GM12892 (cell line): ENCODE measurements around the gene CEP164.
A peak's percentile ranks its signal among the peaks of the same experiment; 100 is the strongest.

Experiments used
- DNase-seq: peaks from one replicate; pipeline ENCODE4 v3.0.0; 2011; ENCODE audit not compliant: insufficient read length
- FAIRE-seq: peaks from 2 replicates; lab custom pipeline; 2011; peaks lifted over from hg19 to GRCh38; lab: Jason Lieb, UNC
- POLR2A ChIP-seq: IDR thresholded peaks from 2 replicates; pipeline ENCODE4 v1.6.1; 2011; ENCODE audit warnings: low read depth, low read length, control low read depth
- POLR2AphosphoS5 ChIP-seq: IDR thresholded peaks from 2 replicates; pipeline ENCODE4 v1.6.1; 2011; ENCODE audit warnings: low read depth, low read length, control low read depth
- TAF1 ChIP-seq: IDR thresholded peaks from 2 replicates; pipeline ENCODE4 v1.6.1; 2011; ENCODE audit warnings: low read depth, mild to moderate bottlenecking, control low read depth, low read length, borderline replicate concordance

CEP164 gene

DNA sequence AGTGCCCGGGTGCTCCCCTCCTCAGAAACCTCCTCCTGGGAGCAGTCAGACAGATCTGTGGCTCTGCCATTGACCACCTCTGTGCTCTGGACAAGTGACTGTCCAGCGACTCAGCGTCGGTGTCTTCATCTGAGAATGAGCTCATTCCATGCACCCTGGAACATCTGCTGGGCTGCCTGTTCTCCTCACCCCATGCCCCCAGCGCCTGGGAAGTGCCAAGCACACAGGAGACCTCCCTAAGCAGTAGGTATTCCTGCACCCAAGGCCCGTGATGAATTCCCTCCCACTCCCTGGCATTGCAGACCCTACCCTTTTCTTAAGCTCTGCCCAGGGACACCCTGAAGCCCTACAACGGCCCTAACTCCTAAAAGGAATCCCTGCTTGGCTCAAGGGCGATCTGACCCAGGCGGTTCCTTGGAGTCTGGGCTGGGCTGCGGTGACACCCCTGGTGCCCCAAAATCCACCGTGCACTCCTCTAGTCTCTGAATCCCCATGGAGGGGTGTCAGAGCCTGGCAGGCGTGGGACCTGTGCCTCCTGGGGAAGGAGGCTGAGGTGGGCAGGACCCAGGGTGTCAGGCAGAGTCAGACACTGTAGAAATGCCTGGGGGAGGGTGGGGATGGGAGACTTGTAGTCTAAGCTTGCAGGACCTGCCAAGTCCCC is 92.0 kb downstream of the CEP164 start:
- DNase-seq, result no peak
- FAIRE-seq, result no peak
- TF ChIP-seq POLR2AphosphoS5 (no peak), POLR2A (no peak), TAF1 (no peak)

DNA sequence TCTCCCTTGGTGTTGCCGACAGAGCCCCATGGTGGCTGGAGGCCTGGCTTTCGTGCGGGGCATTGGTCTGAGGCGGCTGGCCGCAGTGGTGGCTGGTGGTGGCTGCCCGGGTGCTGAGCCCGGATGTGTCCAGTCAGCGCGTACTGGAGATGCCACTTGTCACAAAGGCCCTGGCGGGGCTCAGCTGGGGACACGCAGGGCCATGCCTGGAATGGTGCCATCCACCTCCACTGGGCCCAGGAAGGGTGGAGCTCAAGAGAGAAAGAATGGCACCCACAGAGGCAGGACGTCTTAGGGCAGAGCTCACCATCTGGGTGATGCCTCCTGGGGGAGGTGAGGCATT is 92.5 kb downstream of the CEP164 start:
- no peak for DNase-seq
- TF ChIP-seq POLR2AphosphoS5 (no peak), POLR2A (no peak), TAF1 (no peak)
- no peak for FAIRE-seq

- no peak for FAIRE-seq
- no peak for TF ChIP-seq TAF1
- no peak for TF ChIP-seq POLR2AphosphoS5
- TF ChIP-seq POLR2A, result no peak
These were observed 92.9 kb downstream of the CEP164 start for GRCh38 chr11:117420598-117420997.

DNA sequence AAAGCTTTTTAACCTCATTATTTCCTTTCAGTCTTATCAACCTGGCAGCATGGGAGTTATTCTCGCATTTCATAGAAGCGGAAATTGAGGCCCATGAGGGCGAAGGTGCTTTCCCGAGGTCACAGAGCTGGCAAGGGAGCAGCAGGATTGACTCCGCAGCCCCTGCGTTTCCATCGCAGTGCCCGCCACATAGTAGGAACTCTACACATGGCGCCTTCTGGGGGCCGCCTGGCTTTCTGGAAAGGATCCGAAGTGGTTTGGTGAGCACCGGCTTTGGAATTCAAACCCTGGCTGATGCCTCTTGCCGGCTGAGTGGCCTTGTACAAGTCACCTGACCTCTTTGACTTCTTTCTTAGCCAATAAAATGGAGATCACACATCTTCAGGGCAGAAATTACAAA is 93.4 kb downstream of the CEP164 start:
- no peak for FAIRE-seq
- no peak for DNase-seq
- TF ChIP-seq POLR2A (no peak), POLR2AphosphoS5 (no peak), TAF1 (no peak)

More at GRCh38 chr11:117420598-117420997, 92.9 kb downstream of the CEP164 start:
- no peak for DNase-seq

GRCh38 chr11:117421476-117421875 is 93.8 kb downstream of the CEP164 start:
- no peak for TF ChIP-seq POLR2A
- no peak for TF ChIP-seq TAF1
- TF ChIP-seq POLR2AphosphoS5, result no peak
- FAIRE-seq, result no peak

GRCh38 chr11:117423046-117423575 is 95.5 kb downstream of the CEP164 start:
- FAIRE-seq (no peak), DNase-seq (no peak)
- TF ChIP-seq POLR2A (no peak), TAF1 (no peak), POLR2AphosphoS5 (no peak)

More at GRCh38 chr11:117421476-117421875, 93.8 kb downstream of the CEP164 start:
- no peak for DNase-seq

DNA sequence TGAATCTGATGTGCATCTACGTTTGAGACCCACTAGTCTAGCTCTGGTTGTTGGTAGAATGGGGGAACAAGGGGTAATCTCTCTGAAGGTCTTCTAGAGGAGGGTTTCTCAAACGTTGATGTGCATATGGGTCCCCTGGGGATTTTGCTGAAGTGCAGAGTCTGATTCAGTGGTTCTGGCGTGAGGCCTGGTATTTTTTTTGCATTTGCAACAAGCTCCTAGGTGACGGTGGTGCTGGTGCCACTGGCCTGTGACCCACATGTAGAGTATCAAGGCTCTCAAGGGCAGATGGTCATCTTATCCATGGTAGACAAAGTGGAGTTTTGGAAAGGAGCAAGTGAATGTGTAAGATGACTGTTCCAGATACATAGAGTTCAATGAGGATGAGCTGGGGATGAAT is 97.1 kb downstream of the CEP164 start:
- DNase-seq, result no peak
- FAIRE-seq, result peak; percentile 21
- TF ChIP-seq POLR2AphosphoS5 (no peak), TAF1 (no peak)

DNA sequence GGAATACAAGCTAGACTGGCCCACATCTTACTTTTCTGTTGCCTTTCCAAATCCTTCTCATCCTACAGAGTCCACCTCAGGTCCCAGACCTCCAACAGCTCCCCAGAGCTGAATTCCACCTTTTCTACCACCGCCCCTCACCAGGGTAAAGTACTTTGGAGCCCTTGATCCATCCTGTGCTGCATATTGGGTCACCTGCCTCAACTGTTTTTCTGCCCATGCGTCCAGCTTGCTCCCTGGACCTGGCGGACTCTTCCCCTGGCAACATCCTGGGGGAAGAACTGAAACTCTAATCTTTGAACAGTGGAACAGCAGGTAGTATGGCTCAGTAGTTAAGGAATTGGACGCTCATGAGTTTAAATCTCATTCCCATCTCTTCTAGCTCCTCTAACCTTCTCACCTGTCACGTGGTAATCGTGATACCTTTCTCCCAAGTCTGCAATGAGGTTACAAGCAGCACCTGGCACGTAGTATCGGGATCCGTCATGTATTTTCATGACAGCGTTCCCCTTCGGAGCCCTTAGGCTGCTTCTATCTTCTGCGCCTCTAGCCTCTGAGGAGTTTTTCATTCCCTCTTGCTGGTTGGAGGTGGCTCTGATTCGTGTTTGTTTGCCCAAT is 98.1 kb downstream of the CEP164 start:
- TF ChIP-seq POLR2A, result no peak
- no peak for TF ChIP-seq TAF1
- FAIRE-seq (no peak), DNase-seq (no peak)

DNA sequence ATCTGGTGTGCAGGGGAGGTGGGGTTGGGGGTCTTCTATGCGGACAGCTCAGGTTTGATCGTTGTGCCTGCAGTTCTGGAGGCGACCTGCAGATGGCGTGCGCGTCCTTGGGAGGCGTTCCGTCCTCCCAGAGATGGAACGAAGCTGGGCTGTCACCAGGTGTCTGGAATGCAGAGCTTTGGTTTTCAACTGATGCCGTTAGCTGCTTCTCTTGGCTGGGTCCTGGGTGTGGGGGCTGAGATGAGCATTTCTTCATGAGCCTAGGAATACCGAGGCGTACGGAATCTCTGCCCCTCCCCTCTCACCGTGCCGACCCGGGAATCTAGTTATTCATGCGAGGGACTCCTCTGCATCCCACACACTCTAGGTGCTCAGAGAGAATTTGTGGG is 98.6 kb downstream of the CEP164 start:
- TF ChIP-seq POLR2A (no peak), POLR2AphosphoS5 (no peak), TAF1 (no peak)
- FAIRE-seq, result peak; percentile 95
- DNase-seq, result peak; percentile 70

DNA sequence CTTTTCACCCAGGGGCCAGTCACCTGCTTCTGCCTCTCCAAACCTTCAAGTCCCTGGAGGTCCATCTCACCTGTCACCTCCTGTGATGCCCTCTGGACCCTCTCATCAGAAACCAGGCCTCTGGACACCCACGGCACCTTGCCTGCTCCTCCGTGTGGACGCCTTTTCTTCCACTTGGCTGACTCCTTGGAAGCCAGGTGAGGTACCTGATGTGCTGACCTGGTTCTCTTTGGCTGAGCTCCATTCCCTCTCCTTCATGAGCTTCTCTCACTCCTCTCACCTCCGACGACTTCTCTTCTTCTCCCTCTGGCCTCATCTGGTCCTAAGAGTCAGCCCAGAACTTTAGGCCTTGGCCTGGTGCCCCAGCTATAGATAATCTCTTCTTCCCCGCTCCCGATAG is 99.3 kb downstream of the CEP164 start:
- no peak for TF ChIP-seq POLR2A
- TF ChIP-seq POLR2AphosphoS5, result no peak
- TF ChIP-seq TAF1, result no peak

GRCh38 chr11:117427356-117427874 is 99.8 kb downstream of the CEP164 start:
- no peak for DNase-seq
- FAIRE-seq, result no peak
- TF ChIP-seq POLR2AphosphoS5 (no peak), POLR2A (no peak), TAF1 (no peak)

More for the DNA sequence above, 99.3 kb downstream of the CEP164 start:
- DNase-seq, result no peak
- no peak for FAIRE-seq

- FAIRE-seq (no peak), DNase-seq (no peak)
- TF ChIP-seq POLR2A (no peak), TAF1 (no peak), POLR2AphosphoS5 (no peak)
These were observed 100.7 kb downstream of the CEP164 start for GRCh38 chr11:117428186-117428855.

- TF ChIP-seq POLR2AphosphoS5 (no peak), TAF1 (no peak), POLR2A (no peak)
- DNase-seq (no peak), FAIRE-seq (no peak)
These were observed 101.2 kb downstream of the CEP164 start for GRCh38 chr11:117428856-117429229.
